Ascending aorta (tissue), 2 donors: ENCODE measurements around the gene PNPT1. TPM values are rescaled to one million over a fixed set of nuclear protein-coding genes. Genes with fewer than 3 reads are reported as not detected.

Experiments
- DNase-seq, 2 donors: peaks; one replicate each; pipeline ENCODE4 v3.0.0-alpha.2; 2019; ENCODE audit warnings: low spot score in 2 of 2
- H3K27ac ChIP-seq, 2 donors: fragments of 200-600 bp; sonication (generic); one replicate each; pipeline ENCODE4 v1.5.1; 2016 to 2017; ENCODE audit warnings: mild to moderate bottlenecking in 1 of 2
- H3K27me3 ChIP-seq: fragments of 200-600 bp; sonication (generic); one replicate; pipeline ENCODE4 v1.5.1; 2017
- H3K36me3 ChIP-seq, 2 donors: fragments of 200-600 bp; sonication (generic); one replicate each; pipeline ENCODE4 v1.5.1; 2016
- H3K4me1 ChIP-seq, 2 donors: fragments of 200-600 bp; sonication (generic); one replicate each; pipeline ENCODE4 v1.5.1; 2016 to 2017; ENCODE audit warnings: mild to moderate bottlenecking in 1 of 2
- H3K4me3 ChIP-seq, 2 donors: fragments of 200-600 bp; sonication (generic); one replicate each; pipeline ENCODE4 v1.5.1; 2016 to 2017; ENCODE audit warnings: mild to moderate bottlenecking in 1 of 2
- H3K9me3 ChIP-seq, 2 donors: fragments of 200-600 bp; sonication (generic); one replicate each; pipeline ENCODE4 v1.5.1; 2016
- CTCF ChIP-seq, 3 experiments: fragments of 200-600 bp in 2 of 3; fragments of 450-650 bp in 1 of 3; sonication (generic) in 2 of 3; IDR thresholded peaks; one replicate each; pipeline ENCODE4 v1.5.1; 2016 to 2019; ENCODE audit warnings: antibody characterized with exemption in 3 of 3, mild to moderate bottlenecking in 1 of 3, moderate library complexity in 1 of 3
- intact Hi-C: fragments of 100-400 bp; cut with DNase I; formaldehyde crosslinking; loops from one replicate; pipeline ENCODE4 v1.15.1; 2023
- total RNA-seq: library from RNA; depleted of rRNA; stranded (reverse); fragments of >200 nt; gene quantifications from one replicate; pipeline ENCODE4 v1.1.0, GENCODE V29; 2016

Gene PNPT1
- total RNA-seq, 1 donor from 2014 or later, result 4.2 TPM

GRCh38 chr2:55590810-55591440 is 102.7 kb downstream of the PNPT1 start:
- H3K27me3 ChIP-seq, result no peaks in the 10 kb centered on the region
- no peak for DNase-seq
- H3K4me1 ChIP-seq, result peaks cover 0 to 4% of the 10 kb centered on the region in 2 donors
- no peak for TF ChIP-seq CTCF (IDR thresholded peaks at IDR 0.05)
- H3K4me3 ChIP-seq, result no peak overlapping the region
- H3K9me3 ChIP-seq, result no peaks in the 10 kb centered on the region
- H3K27ac ChIP-seq, result no peak overlapping the region
- peaks cover 20 to 24% of the 10 kb centered on the region in 2 donors for H3K36me3 ChIP-seq
- intact Hi-C loops, result no loop called here

- H3K36me3 ChIP-seq, result peaks cover 25 to 34% of the 10 kb centered on the region in 2 donors
- H3K9me3 ChIP-seq, result no peaks in the 10 kb centered on the region
- no peak overlapping the region for H3K27ac ChIP-seq
- no peak overlapping the region for H3K4me3 ChIP-seq
- intact Hi-C loops, result no loop called here
- H3K4me1 ChIP-seq, result peaks cover 0 to 11% of the 10 kb centered on the region in 2 donors
- TF ChIP-seq CTCF (IDR thresholded peaks at IDR 0.05), result no peak
- DNase-seq, result no peak
- H3K27me3 ChIP-seq, result no peaks in the 10 kb centered on the region
Observed at GRCh38 chr2:55585451-55586080, 108.1 kb downstream of the PNPT1 start.

Other genes starting within 250 kb of the PNPT1 start
- 3.8 TPM for gene CFAP36, start 174.1 kb downstream of the PNPT1 start, total RNA-seq
- gene PPP4R3B, start 76.2 kb downstream of the PNPT1 start, total RNA-seq, result 18.2 TPM
- 1,320 TPM for gene EFEMP1, start 229.9 kb upstream of the PNPT1 start, total RNA-seq